Natural killer cell (primary cell): ENCODE data around the gene HOXC6. TPM values are rescaled to one million over a fixed set of nuclear protein-coding genes. Genes with fewer than 3 reads are reported as not detected.
A peak's percentile ranks its signal among the peaks of the same experiment; 100 is the strongest.

Source experiments
- ATAC-seq, 3 donors: fragments of 150-1000 bp in 2 of 3; fragments of 200-7000 bp in 1 of 3; cut with Tn5 transposase; 1 replicate in 1 of 3; 2 replicates in 2 of 3; pipeline ENCODE4 v1.10.0; 2021; ENCODE audit warnings: mild to moderate bottlenecking in 2 of 3, moderate library complexity in 2 of 3
- DNase-seq, 2 donors: peaks; one replicate each; pipeline versions ENCODE4 v3.0.0 to v3.0.0-alpha.2; 2013 to 2021; ENCODE audit warnings: mixed read lengths in 1 of 2
- H3K27ac ChIP-seq: one replicate; pipeline ENCODE4 v1.5.1; 2013; ENCODE audit warnings: mild to moderate bottlenecking, low read length
- H3K27me3 ChIP-seq: one replicate; pipeline ENCODE4 v1.6.1; 2013; ENCODE audit warnings: low read length; ENCODE audit not compliant: control insufficient read depth, insufficient read depth
- H3K36me3 ChIP-seq: one replicate; pipeline ENCODE4 v1.6.1; 2013; ENCODE audit warnings: low read length; ENCODE audit not compliant: control insufficient read depth, insufficient read depth
- H3K4me1 ChIP-seq: one replicate; pipeline ENCODE4 v1.6.1; 2013; ENCODE audit warnings: low read length; ENCODE audit not compliant: control insufficient read depth, insufficient read depth
- H3K4me3 ChIP-seq: one replicate; pipeline ENCODE4 v1.5.1; 2013; ENCODE audit warnings: low read length
- H3K9me3 ChIP-seq: one replicate; pipeline ENCODE4 v1.6.1; 2013; ENCODE audit warnings: low read length; ENCODE audit not compliant: control insufficient read depth, insufficient read depth
- H3K27ac Mint-ChIP-seq, 2 donors: one replicate each; pipeline ENCODE4 v1.8.0; 2022; ENCODE audit warnings: mild to moderate bottlenecking in 2 of 2, mixed read lengths in 2 of 2, moderate library complexity in 1 of 2
- H3K27me3 Mint-ChIP-seq, 2 donors: one replicate each; pipeline ENCODE4 v1.8.0; 2022; ENCODE audit warnings: low read depth in 2 of 2, mixed read lengths in 2 of 2
- H3K36me3 Mint-ChIP-seq: one replicate; pipeline ENCODE4 v1.8.0; 2022; ENCODE audit warnings: mixed read lengths
- H3K4me1 Mint-ChIP-seq, 2 donors: one replicate each; pipeline ENCODE4 v1.8.0; 2022; ENCODE audit warnings: mixed read lengths in 2 of 2
- H3K4me3 Mint-ChIP-seq: one replicate; pipeline ENCODE4 v1.8.0; 2022; ENCODE audit warnings: mild to moderate bottlenecking, moderate library complexity, mixed read lengths
- H3K9me3 Mint-ChIP-seq, 2 donors: one replicate each; pipeline ENCODE4 v1.8.0; 2022; ENCODE audit warnings: mixed read lengths in 2 of 2
- CTCF ChIP-seq: fragments of 200-600 bp; IDR thresholded peaks from one replicate; pipeline ENCODE4 v1.8.0; 2022; ENCODE audit warnings: antibody characterized with exemption
- WGBS: methylation state at CpG from one replicate; pipeline ENCODE4 v1.1.7; 2013; ENCODE audit warnings: missing lambda C conversion rate; ENCODE audit not compliant: insufficient coverage; 5-methylcytosine and 5-hydroxymethylcytosine counted together
- intact Hi-C: fragments of 100-400 bp; cut with micrococcal nuclease; formaldehyde crosslinking; loops from one replicate; pipeline ENCODE4 v1.14.2; 2022
- total RNA-seq, 4 donors: library from RNA; stranded (reverse); fragments of 120-200 nt in 1 of 4; gene quantifications; one replicate each; pipeline versions ENCODE4 v1.2.3 to v1.2.4, GENCODE V29; 2013 to 2022

HOXC6 gene
- total RNA-seq, 3 donors from 2014 or later (not counting 1 experiment from before 2014, with no cell fraction given) = not detected

DNA sequence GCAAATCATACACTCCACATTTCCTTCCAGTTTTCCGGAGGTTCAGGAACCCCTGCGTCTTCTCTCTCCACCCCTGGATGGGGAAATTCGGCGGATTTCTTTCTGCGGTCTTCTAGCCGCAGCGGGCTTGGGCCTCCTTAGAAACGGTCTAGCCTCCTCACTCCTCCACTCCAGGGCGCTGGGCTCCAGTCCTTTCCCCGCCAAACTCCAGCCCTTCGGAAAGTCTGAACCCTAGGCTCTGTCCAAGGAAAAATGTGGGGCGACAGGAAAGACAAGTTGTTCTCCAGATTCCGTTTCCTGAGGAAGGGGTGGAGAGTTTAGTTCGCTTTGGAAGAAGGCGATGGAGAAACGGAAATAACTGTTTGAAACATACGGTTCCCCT, 44.7 kb upstream of the HOXC6 start:
- Mint-ChIP-seq H3K27ac (peak overlapping the region in 1 of 2 donors; percentile 43), H3K9me3 (no peaks in the 10 kb centered on the region), H3K36me3 (no peaks in the 10 kb centered on the region), H3K4me1 (peaks cover 10 to 28% of the 10 kb centered on the region in 2 donors), H3K27me3 (peaks cover 85 to 88% of the 10 kb centered on the region in 2 donors), H3K4me3 (peak overlapping the region; percentile 9)
- H3K4me1 ChIP-seq = peaks cover 20% of the 10 kb centered on the region
- 3% methylated on average over 14 of the region's 17 CpGs for WGBS
- H3K9me3 ChIP-seq = peaks cover 5% of the 10 kb centered on the region
- H3K4me3 ChIP-seq = no peak overlapping the region
- no peaks in the 10 kb centered on the region for H3K36me3 ChIP-seq
- TF ChIP-seq CTCF = no peak
- ATAC-seq (no peak), DNase-seq (no peak)
- H3K27me3 ChIP-seq = peaks cover 86% of the 10 kb centered on the region
- intact Hi-C loops = loop anchor here (10.0 kb wide), 1 partner anchor 189 kb away; no protein-coding TSS in a partner anchor
- H3K27ac ChIP-seq = no peak overlapping the region

- ATAC-seq (no peak), DNase-seq (no peak)
- Histone ChIP-seq H3K9me3 (peaks cover 5% of the 10 kb centered on the region), H3K27me3 (peaks cover 86% of the 10 kb centered on the region), H3K36me3 (no peaks in the 10 kb centered on the region), H3K27ac (no peak overlapping the region), H3K4me3 (no peak overlapping the region), H3K4me1 (peaks cover 23% of the 10 kb centered on the region)
- Mint-ChIP-seq H3K9me3 (no peaks in the 10 kb centered on the region), H3K27me3 (peaks cover 86 to 88% of the 10 kb centered on the region in 2 donors), H3K27ac (peak overlapping the region in 1 of 2 donors; percentile 43), H3K4me3 (peak overlapping the region; percentile 35), H3K4me1 (peaks cover 14 to 33% of the 10 kb centered on the region in 2 donors), H3K36me3 (no peaks in the 10 kb centered on the region)
- 6% methylated on average over 29 of the region's 30 CpGs for WGBS
- intact Hi-C loops = loop anchor here (10.0 kb wide), 1 partner anchor 189 kb away; no protein-coding TSS in a partner anchor
- no peak for TF ChIP-seq CTCF
Observed at GRCh38 chr12:53983950-53984572, 44.2 kb upstream of the HOXC6 start.

- 7% methylated on average over 54 of the region's 55 CpGs for WGBS
- no peak within 1 kb of the TSS for H3K27ac ChIP-seq
- peaks cover 5% of the 10 kb centered on the region for H3K9me3 ChIP-seq
- H3K27me3 ChIP-seq = peaks cover 86% of the 10 kb centered on the region
- no peaks in the 10 kb centered on the region for H3K9me3 Mint-ChIP-seq
- peak within 1 kb of the TSS; percentile 63 to 72 for H3K27ac Mint-ChIP-seq
- peak; percentile 76 to 80 (median 78) for ATAC-seq
- H3K4me1 ChIP-seq = peaks cover 30% of the 10 kb centered on the region
- H3K4me1 Mint-ChIP-seq = peaks cover 24 to 43% of the 10 kb centered on the region in 2 donors
- H3K36me3 Mint-ChIP-seq = peaks cover 2% of the 10 kb centered on the region
- no peaks in the 10 kb centered on the region for H3K36me3 ChIP-seq
- H3K4me3 ChIP-seq = no peak within 1 kb of the TSS
- peak within 1 kb of the TSS; percentile 67 for H3K4me3 Mint-ChIP-seq
- intact Hi-C loops = loop anchor here (10.0 kb wide), 1 partner anchor 190 kb away; no protein-coding TSS in a partner anchor
- DNase-seq = peak; percentile 76 to 84
- TF ChIP-seq CTCF = peak; percentile 45
- H3K27me3 Mint-ChIP-seq = peaks cover 88 to 89% of the 10 kb centered on the region in 2 donors
Observed at GRCh38 chr12:53984901-53985691, 43.1 kb upstream of the HOXC6 start, which contains the start of gene HOXC10. HOXC10 (plus strand) TSS chr12:53985146; CDS start chr12:53985260, 114 bp downstream.
